ENCODE measurements around the gene STOM.

STOM gene

DNA sequence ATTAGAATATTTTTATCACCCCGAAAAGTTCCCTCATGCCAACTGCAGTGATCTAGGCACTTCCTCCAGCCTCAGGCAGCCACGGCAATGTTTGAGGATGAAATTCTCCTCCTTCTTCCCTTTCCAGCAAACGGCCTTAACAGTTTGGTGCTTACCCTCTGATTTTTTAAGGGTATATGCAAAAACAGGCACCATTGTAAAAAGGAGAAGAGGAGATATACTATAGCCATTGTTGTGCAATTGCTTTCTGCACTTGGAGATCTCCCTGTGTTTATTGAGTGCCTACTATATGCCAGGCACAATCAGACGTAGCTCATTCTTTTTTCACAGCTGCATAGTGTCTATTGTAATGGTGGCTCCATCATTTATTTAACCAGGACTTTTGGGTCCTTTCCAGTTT lies 72.7 kb downstream of the STOM start:
- Histone ChIP-seq H3K4me2 (ENCODE audit: insufficient read depth, low read length, poor library complexity, severe bottlenecking) (no peak overlapping the region), H4K91ac (ENCODE audit: low read depth, low read length, poor library complexity) (no peak overlapping the region), H2BK120ac (ENCODE audit: low read depth, low read length) (no peak overlapping the region), H3K79me1 (ENCODE audit: low read depth, low read length) (peaks cover 2% of the 10 kb centered on the region), H2BK12ac (ENCODE audit: low read length) (no peak overlapping the region), H3K36me3 (replicated peaks in 1 of 2; ENCODE audit: control insufficient read depth in 2 of 2, insufficient read depth in 2 of 2, low read length in 2 of 2) (no peaks in the 10 kb centered on the region), H3K18ac (ENCODE audit: low read length) (no peak overlapping the region), H3K23ac (ENCODE audit: low read depth, low read length, poor library complexity) (no peak overlapping the region), H3K27ac (replicated peaks; ENCODE audit: low read length) (no peak overlapping the region), H4K8ac (ENCODE audit: low read depth, low read length) (no peak overlapping the region), H3K4ac (ENCODE audit: low read length) (no peak overlapping the region), H2AK5ac (ENCODE audit: low read depth, low read length) (no peak overlapping the region), H3K4me3 (ENCODE audit: low read length in 2 of 2) (no peak overlapping the region), H2BK5ac (ENCODE audit: low read length) (no peak overlapping the region), H2AFZ (ENCODE audit: low read length) (no peak overlapping the region), H3K4me1 (ENCODE audit: control insufficient read depth in 2 of 2, insufficient read depth in 1 of 2, low read depth in 1 of 2, low read length in 2 of 2) (peaks cover 20 to 26% of the 10 kb centered on the region in 2 donors), H3K14ac (ENCODE audit: low read length) (no peak overlapping the region), H3K27me3 (ENCODE audit: control insufficient read depth in 3 of 3, insufficient read depth in 3 of 3, low read depth in 1 of 3, low read length in 3 of 3) (peaks cover 0 to 10% (median 0%) of the 10 kb centered on the region in 3 experiments), H3K9me3 (replicated peaks in 1 of 2; ENCODE audit: control insufficient read depth in 2 of 2, insufficient read depth in 1 of 2, low read depth in 1 of 2, low read length in 2 of 2) (no peaks in the 10 kb centered on the region), H2BK15ac (ENCODE audit: low read length) (no peak overlapping the region), H3K9ac (ENCODE audit: low read depth, low read length, poor library complexity) (no peak overlapping the region)
- no peak for DNase-seq (ENCODE audit: low spot score)
- no CpG with 5 or more reads among the region's 4 CpGs for WGBS, 2 donors (ENCODE audit: extremely low coverage in 2 of 2, insufficient read length in 2 of 2, insufficient replicate concordance in 1 of 2)

DNA sequence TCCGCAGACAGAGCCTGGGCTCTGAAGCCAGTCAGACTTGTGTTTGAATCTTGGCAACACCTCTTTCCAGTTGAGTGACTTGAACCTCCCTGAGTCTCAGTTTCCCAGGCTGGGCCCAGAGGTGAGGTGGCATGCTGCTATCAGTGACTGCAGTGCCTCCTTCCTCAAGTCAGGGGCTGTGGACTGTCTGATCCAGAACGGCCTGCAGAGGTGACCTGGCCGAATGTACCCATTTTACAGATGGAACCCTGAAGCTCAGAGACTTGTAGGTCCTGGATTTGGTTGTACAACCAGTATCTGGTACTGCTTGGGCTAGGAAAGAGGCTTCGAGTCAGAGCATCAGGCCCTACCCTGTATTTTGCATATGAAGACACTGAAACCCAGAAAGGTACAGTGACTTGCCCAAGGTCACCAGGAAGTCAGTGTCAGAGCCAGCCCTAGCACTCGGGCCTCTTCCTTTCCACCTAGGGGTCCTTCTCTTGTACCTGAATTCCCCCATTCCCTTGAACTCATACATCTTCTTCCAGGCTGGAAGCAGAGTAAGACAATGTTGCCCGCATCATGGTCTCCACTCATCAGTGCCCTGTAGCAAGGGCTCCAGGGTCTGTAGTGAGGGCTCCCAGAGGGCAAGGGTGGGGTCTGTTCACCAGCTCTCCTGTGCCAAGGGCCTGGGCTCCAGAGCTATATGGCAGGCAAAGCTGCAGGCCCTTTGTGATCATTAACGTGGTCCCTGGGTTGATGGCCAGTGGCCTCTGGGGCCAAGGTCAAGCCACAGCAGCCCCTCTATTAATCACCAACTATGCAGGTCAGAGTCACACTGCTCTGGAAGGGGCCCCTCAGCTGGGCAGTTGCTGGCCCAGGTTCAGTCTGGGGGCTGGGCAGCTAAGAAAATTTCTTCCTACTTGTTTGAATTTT lies 73.6 kb downstream of the STOM start:
- Histone ChIP-seq H4K91ac (ENCODE audit: low read depth, low read length, poor library complexity) (no peak overlapping the region), H3K4me2 (ENCODE audit: insufficient read depth, low read length, poor library complexity, severe bottlenecking) (no peak overlapping the region), H3K14ac (ENCODE audit: low read length) (no peak overlapping the region), H2BK120ac (ENCODE audit: low read depth, low read length) (no peak overlapping the region), H3K4me1 (ENCODE audit: control insufficient read depth in 2 of 2, insufficient read depth in 1 of 2, low read depth in 1 of 2, low read length in 2 of 2) (peaks cover 20 to 26% of the 10 kb centered on the region in 2 donors), H3K27me3 (ENCODE audit: control insufficient read depth in 3 of 3, insufficient read depth in 3 of 3, low read depth in 1 of 3, low read length in 3 of 3) (peaks cover 0 to 8% (median 0%) of the 10 kb centered on the region in 3 experiments), H2BK5ac (ENCODE audit: low read length) (no peak overlapping the region), H3K9ac (ENCODE audit: low read depth, low read length, poor library complexity) (no peak overlapping the region), H3K18ac (ENCODE audit: low read length) (no peak overlapping the region), H3K36me3 (replicated peaks in 1 of 2; ENCODE audit: control insufficient read depth in 2 of 2, insufficient read depth in 2 of 2, low read length in 2 of 2) (no peaks in the 10 kb centered on the region), H2AFZ (ENCODE audit: low read length) (no peak overlapping the region), H3K23ac (ENCODE audit: low read depth, low read length, poor library complexity) (no peak overlapping the region), H3K4me3 (ENCODE audit: low read length in 2 of 2) (no peak overlapping the region), H2BK12ac (ENCODE audit: low read length) (no peak overlapping the region), H4K8ac (ENCODE audit: low read depth, low read length) (no peak overlapping the region), H3K4ac (ENCODE audit: low read length) (no peak overlapping the region), H3K27ac (replicated peaks; ENCODE audit: low read length) (no peak overlapping the region), H3K9me3 (replicated peaks in 1 of 2; ENCODE audit: control insufficient read depth in 2 of 2, insufficient read depth in 1 of 2, low read depth in 1 of 2, low read length in 2 of 2) (no peaks in the 10 kb centered on the region), H3K79me1 (ENCODE audit: low read depth, low read length) (peaks cover 2% of the 10 kb centered on the region), H2AK5ac (ENCODE audit: low read depth, low read length) (peak overlapping the region; percentile 26), H2BK15ac (ENCODE audit: low read length) (no peak overlapping the region)
- DNase-seq (ENCODE audit: low spot score) = no peak
- WGBS, 2 donors (ENCODE audit: extremely low coverage in 2 of 2, insufficient read length in 2 of 2, insufficient replicate concordance in 1 of 2) = no CpG with 5 or more reads among the region's 7 CpGs

DNA sequence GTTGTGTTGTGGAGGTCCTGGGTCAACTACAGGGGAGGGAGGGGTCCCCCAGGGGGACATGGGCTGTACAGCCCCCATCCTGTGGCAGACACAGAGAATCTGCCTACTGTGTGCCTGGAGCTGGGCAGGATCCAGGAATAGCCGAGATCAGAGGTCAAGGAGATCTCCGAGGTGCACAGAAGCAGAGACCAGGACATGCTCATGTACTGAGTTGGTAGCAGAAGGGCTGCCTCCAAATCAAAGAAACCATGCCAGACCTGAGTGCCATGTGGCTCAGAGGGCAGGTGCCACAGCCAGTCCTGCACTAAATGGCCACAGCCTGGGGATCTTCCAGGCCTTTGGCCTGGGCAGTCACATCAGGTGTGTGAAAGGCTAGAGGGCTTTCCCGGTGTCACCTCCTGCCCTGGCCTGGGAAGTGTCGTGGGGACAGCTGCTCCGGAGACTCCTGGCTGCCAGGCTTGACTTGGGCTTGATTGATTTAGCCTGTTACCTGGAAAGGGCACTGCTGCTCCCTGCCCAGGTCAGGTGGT lies 74.3 kb downstream of the STOM start:
- Histone ChIP-seq H4K91ac (ENCODE audit: low read depth, low read length, poor library complexity) (no peak overlapping the region), H3K4me2 (ENCODE audit: insufficient read depth, low read length, poor library complexity, severe bottlenecking) (no peak overlapping the region), H3K4me1 (ENCODE audit: control insufficient read depth in 2 of 2, insufficient read depth in 1 of 2, low read depth in 1 of 2, low read length in 2 of 2) (peaks cover 20 to 26% of the 10 kb centered on the region in 2 donors), H3K27ac (replicated peaks; ENCODE audit: low read length) (no peak overlapping the region), H2AK5ac (ENCODE audit: low read depth, low read length) (peak overlapping the region; percentile 26), H2BK5ac (ENCODE audit: low read length) (no peak overlapping the region), H3K14ac (ENCODE audit: low read length) (no peak overlapping the region), H3K27me3 (ENCODE audit: control insufficient read depth in 3 of 3, insufficient read depth in 3 of 3, low read depth in 1 of 3, low read length in 3 of 3) (peaks cover 0 to 4% (median 0%) of the 10 kb centered on the region in 3 experiments), H3K18ac (ENCODE audit: low read length) (peak overlapping the region; percentile 74), H2BK15ac (ENCODE audit: low read length) (no peak overlapping the region), H3K4ac (ENCODE audit: low read length) (no peak overlapping the region), H2BK120ac (ENCODE audit: low read depth, low read length) (no peak overlapping the region), H2BK12ac (ENCODE audit: low read length) (no peak overlapping the region), H2AFZ (ENCODE audit: low read length) (no peak overlapping the region), H4K8ac (ENCODE audit: low read depth, low read length) (no peak overlapping the region), H3K4me3 (ENCODE audit: low read length in 2 of 2) (no peak overlapping the region), H3K9ac (ENCODE audit: low read depth, low read length, poor library complexity) (peak overlapping the region; percentile 7), H3K36me3 (replicated peaks in 1 of 2; ENCODE audit: control insufficient read depth in 2 of 2, insufficient read depth in 2 of 2, low read length in 2 of 2) (no peaks in the 10 kb centered on the region), H3K79me1 (ENCODE audit: low read depth, low read length) (peaks cover 2% of the 10 kb centered on the region), H3K9me3 (replicated peaks in 1 of 2; ENCODE audit: control insufficient read depth in 2 of 2, insufficient read depth in 1 of 2, low read depth in 1 of 2, low read length in 2 of 2) (no peaks in the 10 kb centered on the region), H3K23ac (ENCODE audit: low read depth, low read length, poor library complexity) (no peak overlapping the region)
- WGBS, 2 donors (ENCODE audit: extremely low coverage in 2 of 2, insufficient read length in 2 of 2, insufficient replicate concordance in 1 of 2) = no CpG with 5 or more reads among the region's 5 CpGs
- no peak for DNase-seq (ENCODE audit: low spot score)

DNA sequence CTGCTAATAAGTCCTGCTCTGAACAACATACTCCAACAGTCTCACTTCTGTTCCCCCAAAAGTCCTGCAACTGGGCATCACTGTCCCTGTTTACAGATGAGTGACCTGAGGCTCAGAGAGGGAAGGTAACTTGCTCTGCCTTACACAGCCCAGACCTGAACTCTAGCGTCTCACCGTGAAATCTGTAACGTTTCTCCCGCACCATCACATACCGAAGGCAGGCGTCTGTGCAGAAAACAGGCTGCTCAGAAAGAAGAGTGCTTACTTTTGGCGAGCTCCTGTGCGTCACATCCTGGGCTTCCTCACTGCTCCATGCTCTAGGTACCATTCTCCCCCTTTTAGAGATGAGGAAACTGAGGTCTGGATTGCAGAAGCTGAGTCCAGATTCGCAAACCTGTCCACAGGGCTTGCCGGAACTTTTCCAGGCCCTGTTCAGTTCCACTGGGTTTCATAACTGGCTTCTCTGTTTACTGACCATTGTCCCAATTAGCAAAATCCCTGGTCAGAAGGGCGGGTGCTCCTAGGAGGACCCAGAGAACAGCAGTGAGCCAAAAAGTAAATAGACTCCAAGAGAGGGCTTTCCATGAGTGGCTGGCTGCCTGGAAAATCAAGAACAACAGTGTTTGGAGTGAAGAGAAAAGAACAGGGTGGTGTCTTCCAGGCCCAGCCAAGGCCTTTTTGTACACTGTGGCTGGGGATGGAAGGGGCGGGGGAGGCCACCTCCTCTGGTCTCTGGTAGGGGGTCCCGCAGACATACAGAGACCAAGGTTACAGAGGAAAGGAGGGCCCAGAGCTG lies 75.0 kb downstream of the STOM start:
- no peak overlapping the region for H4K91ac ChIP-seq (ENCODE audit: low read depth, low read length, poor library complexity)
- H2BK120ac ChIP-seq (ENCODE audit: low read depth, low read length) = no peak overlapping the region
- H3K9me3 ChIP-seq (replicated peaks in 1 of 2; ENCODE audit: control insufficient read depth in 2 of 2, insufficient read depth in 1 of 2, low read depth in 1 of 2, low read length in 2 of 2) = no peaks in the 10 kb centered on the region
- no peak overlapping the region for H3K23ac ChIP-seq (ENCODE audit: low read depth, low read length, poor library complexity)
- DNase-seq (ENCODE audit: low spot score) = no peak
- no peak overlapping the region for H3K4me3 ChIP-seq (ENCODE audit: low read length in 2 of 2)
- no CpG with 5 or more reads among the region's 13 CpGs for WGBS, 2 donors (ENCODE audit: extremely low coverage in 2 of 2, insufficient read length in 2 of 2, insufficient replicate concordance in 1 of 2)
- H2BK12ac ChIP-seq (ENCODE audit: low read length) = no peak overlapping the region
- H3K27ac ChIP-seq (replicated peaks; ENCODE audit: low read length) = no peak overlapping the region
- peaks cover 20% of the 10 kb centered on the region in 2 donors for H3K4me1 ChIP-seq (ENCODE audit: control insufficient read depth in 2 of 2, insufficient read depth in 1 of 2, low read depth in 1 of 2, low read length in 2 of 2)
- H3K18ac ChIP-seq (ENCODE audit: low read length) = peak overlapping the region; percentile 74
- no peaks in the 10 kb centered on the region for H3K36me3 ChIP-seq (replicated peaks in 1 of 2; ENCODE audit: control insufficient read depth in 2 of 2, insufficient read depth in 2 of 2, low read length in 2 of 2)
- no peak overlapping the region for H3K4ac ChIP-seq (ENCODE audit: low read length)
- H2BK5ac ChIP-seq (ENCODE audit: low read length) = no peak overlapping the region
- no peak overlapping the region for H3K14ac ChIP-seq (ENCODE audit: low read length)
- H3K79me1 ChIP-seq (ENCODE audit: low read depth, low read length) = no peaks in the 10 kb centered on the region
- no peaks in the 10 kb centered on the region for H3K27me3 ChIP-seq (ENCODE audit: control insufficient read depth in 3 of 3, insufficient read depth in 3 of 3, low read depth in 1 of 3, low read length in 3 of 3)
- no peak overlapping the region for H2AFZ ChIP-seq (ENCODE audit: low read length)
- no peak overlapping the region for H3K9ac ChIP-seq (ENCODE audit: low read depth, low read length, poor library complexity)
- H2BK15ac ChIP-seq (ENCODE audit: low read length) = no peak overlapping the region
- H4K8ac ChIP-seq (ENCODE audit: low read depth, low read length) = no peak overlapping the region
- H2AK5ac ChIP-seq (ENCODE audit: low read depth, low read length) = no peak overlapping the region
- H3K4me2 ChIP-seq (ENCODE audit: insufficient read depth, low read length, poor library complexity, severe bottlenecking) = no peak overlapping the region
